ENCODE results near the gene KLRB1.

DNA sequence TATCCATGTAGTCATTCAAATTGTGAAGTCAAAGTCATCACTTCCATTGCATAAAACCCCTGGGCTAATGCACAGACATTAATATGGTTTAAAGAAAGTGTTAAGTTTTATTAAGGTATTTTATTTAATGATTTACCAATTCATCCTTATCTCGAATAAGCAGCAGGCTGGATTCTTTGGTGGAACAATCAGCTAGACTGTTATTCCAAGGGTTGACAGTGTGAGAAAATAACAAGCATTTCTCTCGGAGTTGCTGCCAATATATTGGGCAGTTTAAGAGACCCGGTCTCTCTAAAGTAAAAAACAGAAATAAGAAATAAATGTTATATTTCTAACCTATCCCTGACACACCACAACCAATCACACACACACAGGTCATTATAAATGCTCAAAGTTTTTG lies 9.4 kb downstream of the KLRB1 start:
- TF ChIP-seq, protein P1, sequence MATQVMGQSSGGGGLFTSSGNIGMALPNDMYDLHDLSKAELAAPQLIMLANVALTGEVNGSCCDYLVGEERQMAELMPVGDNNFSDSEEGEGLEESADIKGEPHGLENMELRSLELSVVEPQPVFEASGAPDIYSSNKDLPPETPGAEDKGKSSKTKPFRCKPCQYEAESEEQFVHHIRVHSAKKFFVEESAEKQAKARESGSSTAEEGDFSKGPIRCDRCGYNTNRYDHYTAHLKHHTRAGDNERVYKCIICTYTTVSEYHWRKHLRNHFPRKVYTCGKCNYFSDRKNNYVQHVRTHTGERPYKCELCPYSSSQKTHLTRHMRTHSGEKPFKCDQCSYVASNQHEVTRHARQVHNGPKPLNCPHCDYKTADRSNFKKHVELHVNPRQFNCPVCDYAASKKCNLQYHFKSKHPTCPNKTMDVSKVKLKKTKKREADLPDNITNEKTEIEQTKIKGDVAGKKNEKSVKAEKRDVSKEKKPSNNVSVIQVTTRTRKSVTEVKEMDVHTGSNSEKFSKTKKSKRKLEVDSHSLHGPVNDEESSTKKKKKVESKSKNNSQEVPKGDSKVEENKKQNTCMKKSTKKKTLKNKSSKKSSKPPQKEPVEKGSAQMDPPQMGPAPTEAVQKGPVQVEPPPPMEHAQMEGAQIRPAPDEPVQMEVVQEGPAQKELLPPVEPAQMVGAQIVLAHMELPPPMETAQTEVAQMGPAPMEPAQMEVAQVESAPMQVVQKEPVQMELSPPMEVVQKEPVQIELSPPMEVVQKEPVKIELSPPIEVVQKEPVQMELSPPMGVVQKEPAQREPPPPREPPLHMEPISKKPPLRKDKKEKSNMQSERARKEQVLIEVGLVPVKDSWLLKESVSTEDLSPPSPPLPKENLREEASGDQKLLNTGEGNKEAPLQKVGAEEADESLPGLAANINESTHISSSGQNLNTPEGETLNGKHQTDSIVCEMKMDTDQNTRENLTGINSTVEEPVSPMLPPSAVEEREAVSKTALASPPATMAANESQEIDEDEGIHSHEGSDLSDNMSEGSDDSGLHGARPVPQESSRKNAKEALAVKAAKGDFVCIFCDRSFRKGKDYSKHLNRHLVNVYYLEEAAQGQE (IDR thresholded peaks at IDR 0.05; ENCODE audit: insufficient read depth in 1 of 2, low read depth in 2 of 2, low read length in 2 of 2): no peak
- TF ChIP-seq POLR2AphosphoS5 (IDR thresholded peaks at IDR 0.05; ENCODE audit: low read depth, low read length) (no peak), TAF1 (IDR thresholded peaks at IDR 0.05; ENCODE audit: borderline replicate concordance, insufficient read depth, low read length) (no peak)
